Fibroblast of peridontal ligament (primary cell): ENCODE measurements around the gene LIPH.
A peak's percentile ranks its signal among the peaks of the same experiment; 100 is the strongest.

Experiments
- DNase-seq: peaks from one replicate; pipeline ENCODE4 v3.0.0-alpha.2; 2010; ENCODE audit errors: extremely low read depth

The LIPH gene

DNA sequence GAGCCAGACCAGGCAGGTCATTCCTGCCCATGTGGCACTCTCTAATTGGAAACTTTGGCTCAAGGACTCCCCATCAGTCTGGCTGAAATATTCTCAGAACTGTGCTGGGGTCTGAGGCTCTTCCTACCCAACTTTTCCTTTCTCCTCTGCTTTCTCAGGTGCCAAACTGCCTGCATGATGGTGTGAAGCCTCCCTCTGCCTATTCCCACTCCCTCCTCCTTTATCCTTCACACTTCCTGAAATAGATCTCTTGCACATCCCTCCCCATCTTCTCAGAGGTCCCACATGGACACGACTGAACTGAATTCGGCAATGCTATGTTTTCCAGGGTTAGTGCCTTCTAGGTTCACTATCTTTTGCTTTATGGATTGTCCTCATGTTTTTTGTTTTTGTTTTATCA is 12.5 kb downstream of the LIPH start:
- DNase-seq = no peak

DNA sequence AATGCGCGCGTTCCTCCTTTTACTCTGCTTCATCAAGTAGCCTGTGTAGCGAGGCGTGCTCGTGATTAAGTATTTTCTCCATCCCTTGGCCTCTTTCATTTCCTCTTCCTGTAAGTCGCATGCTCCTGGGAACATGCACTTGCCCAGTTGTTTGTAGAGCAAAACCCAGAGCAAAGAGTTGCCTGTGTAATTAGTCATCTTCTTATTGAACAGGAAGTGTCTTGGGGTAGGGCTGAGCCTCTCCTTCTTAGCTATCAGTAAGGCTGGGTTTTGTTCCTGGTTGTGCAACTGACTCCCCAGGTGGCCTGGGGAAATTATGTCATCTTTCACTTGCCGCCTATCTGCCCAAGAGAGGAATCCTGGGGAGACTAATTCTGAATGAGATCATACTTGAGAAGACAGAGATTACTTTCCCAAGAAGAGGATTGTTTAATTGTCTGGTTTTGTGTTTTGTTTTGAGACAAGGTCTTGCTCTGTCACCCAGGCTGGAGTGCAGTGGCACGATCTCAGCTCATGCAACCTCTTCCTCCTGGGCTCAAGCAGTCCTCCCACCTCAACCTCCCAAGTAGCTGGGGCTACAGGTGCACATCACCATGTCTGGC is 14.9 kb downstream of the LIPH start:
- peak; percentile 16 for DNase-seq

GRCh38 chr3:185534511-185534910 is 17.9 kb downstream of the LIPH start:
- DNase-seq = peak; percentile 17

GRCh38 chr3:185532901-185533300 is 19.5 kb downstream of the LIPH start:
- DNase-seq = no peak

- no peak for DNase-seq
Measured at GRCh38 chr3:185530856-185531255, 21.5 kb downstream of the LIPH start.

- no peak for DNase-seq
Measured at GRCh38 chr3:185528532-185528931, 23.9 kb downstream of the LIPH start.

- DNase-seq = no peak
Measured at GRCh38 chr3:185527364-185527763, 25.0 kb downstream of the LIPH start.

- DNase-seq = no peak
Measured at GRCh38 chr3:185526349-185526951, 25.9 kb downstream of the LIPH start.

DNA sequence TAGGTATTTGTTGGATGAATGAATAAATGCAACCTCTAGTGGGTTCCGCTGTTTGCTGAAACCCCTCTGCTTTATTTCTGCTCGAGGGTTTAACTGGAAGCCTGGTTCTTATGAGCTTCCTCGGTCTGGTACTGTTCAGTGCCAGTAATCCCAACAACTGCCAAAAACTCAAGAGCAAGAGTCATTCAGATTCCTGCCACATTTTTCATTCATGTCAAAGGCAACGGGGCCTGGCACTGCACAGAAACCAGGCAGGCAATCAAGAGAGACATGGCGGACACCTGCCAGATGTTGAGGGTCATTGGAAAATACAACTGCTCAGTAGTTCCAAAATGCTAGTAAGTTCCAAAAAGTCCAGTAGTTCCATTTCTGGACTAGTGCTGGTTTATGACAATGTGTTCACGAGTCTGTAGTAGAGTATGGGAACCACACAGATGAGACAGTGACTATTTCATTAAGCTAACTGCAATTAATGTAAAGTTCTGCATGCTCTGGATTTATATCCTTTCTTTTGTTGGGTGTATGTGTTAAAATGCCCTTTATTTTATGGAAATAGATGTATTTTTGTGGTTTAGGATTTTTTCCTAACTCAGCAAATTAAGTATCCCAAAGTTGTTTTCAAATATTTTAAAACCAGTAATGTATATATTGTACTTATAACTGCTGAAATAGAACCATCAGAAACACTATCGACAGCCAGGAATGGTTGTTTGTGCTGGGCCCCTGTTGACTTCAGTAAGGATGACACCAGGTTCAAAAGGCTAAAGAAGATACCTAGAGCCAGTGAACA is 30.8 kb downstream of the LIPH start:
- no peak for DNase-seq

- DNase-seq = no peak
Measured at GRCh38 chr3:185519021-185519420, 33.4 kb downstream of the LIPH start.

GRCh38 chr3:185517387-185518130 is 34.8 kb downstream of the LIPH start:
- no peak for DNase-seq

GRCh38 chr3:185511711-185512110 is 40.7 kb downstream of the LIPH start:
- no peak for DNase-seq

- no peak for DNase-seq
Measured at GRCh38 chr3:185508335-185508991, 43.9 kb downstream of the LIPH start.

DNA sequence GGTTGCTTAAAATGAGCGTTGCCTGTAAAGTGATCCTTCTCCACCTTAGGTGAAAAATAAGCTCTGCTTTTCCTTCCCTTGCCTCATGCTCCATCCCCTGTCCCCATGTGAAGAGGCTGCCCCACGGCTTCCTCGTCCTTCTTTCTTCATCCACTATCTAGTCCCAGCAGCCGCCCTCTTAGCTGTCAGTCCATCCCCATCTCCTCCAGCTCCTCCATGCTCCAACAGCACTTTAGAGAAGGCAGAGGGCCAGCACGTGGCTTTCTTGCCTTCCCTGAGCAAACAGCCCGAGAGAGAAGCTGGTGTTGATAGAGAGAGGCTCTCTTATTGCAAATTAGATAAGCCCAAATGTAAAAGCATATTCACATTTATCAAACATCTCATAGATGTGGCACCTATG is 44.5 kb downstream of the LIPH start:
- DNase-seq = no peak

- no peak for DNase-seq
Measured at GRCh38 chr3:185504636-185505035, 47.8 kb downstream of the LIPH start.

DNA sequence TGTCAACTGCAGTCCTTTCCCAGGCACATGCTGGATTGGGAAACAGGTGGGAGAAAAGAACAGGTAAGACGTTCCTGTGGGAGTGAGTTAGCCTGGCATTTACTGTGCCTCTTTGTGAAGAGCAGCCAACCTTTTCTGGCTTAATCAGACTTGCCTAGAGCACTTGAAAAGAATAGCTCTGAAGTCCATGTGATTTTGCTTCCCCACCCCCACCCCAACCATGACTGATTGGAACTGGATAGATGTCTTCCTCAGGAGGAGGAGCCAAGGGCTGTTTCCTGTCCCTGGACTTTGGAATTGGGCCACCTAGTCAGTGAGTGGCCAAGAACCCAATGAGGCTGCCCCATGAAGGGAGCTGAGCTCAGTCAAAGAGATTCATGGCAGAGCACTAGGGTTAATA is 48.9 kb downstream of the LIPH start:
- DNase-seq = no peak

GRCh38 chr3:185502987-185503386 is 49.4 kb downstream of the LIPH start:
- no peak for DNase-seq

- peak; percentile 80 for DNase-seq
Measured at GRCh38 chr3:185498503-185499396, 53.6 kb downstream of the LIPH start, which contains the start of gene TMEM41A. TMEM41A (minus strand) TSS chr3:185499035; CDS start chr3:185498961, 74 bp downstream.

- no peak for DNase-seq
Measured at GRCh38 chr3:185490241-185490640, 62.1 kb downstream of the LIPH start.

DNA sequence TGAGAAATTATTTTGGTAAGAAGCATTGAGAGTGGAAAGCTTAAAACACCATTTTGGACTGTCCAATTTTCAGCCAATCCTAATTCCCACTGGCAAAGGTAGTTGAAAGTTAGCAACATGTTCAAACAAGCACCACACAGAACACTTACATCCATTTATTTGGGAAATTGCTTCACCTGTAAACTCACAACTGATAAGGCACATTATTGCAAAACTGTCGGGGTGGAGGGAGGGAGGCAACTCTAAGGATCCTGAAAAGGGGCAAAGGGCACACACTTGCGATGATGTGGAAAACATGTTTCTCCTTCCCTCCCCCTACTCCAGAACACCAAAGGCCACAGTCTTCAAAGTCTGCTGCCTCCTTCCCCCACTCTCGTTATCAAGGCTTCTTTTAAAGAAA is 62.9 kb downstream of the LIPH start:
- DNase-seq = no peak

- DNase-seq = no peak
Measured at GRCh38 chr3:185488465-185488864, 63.9 kb downstream of the LIPH start.
